A549 (cell line): Measurements from ENCODE around the gene PM20D1.

Source experiments
- HOXA7 ChIP-seq: fragments of 250-450 bp; sonication (Bioruptor Pico); IDR thresholded peaks from 2 replicates; pipeline ENCODE4 v1.5.0; 2020; ENCODE audit warnings: mild to moderate bottlenecking, moderate library complexity
- HOXB5 ChIP-seq: fragments of 250-450 bp; sonication (Bioruptor Pico); IDR thresholded peaks from 2 replicates; pipeline ENCODE4 v1.5.0; 2020; ENCODE audit warnings: mild to moderate bottlenecking, moderate library complexity
- MYC ChIP-seq: IDR thresholded peaks from 2 replicates; pipeline ENCODE4 v1.6.1; 2012; ENCODE audit warnings: mild to moderate bottlenecking, inconsistent platforms, low read length, improper control_type of control experiment, borderline replicate concordance
- POLR2A ChIP-seq: IDR thresholded peaks from 2 replicates; pipeline ENCODE4 v1.6.1; 2012; ENCODE audit warnings: mild to moderate bottlenecking, low read length
- RFX5 ChIP-seq: fragments of 450-650 bp; IDR thresholded peaks from 2 replicates; pipeline ENCODE4 v1.7.1; 2014; ENCODE audit warnings: antibody characterized with exemption, mild to moderate bottlenecking, moderate library complexity
- TF ChIP-seq, protein P1 (sequence below): fragments of >200 bp; sonication (Bioruptor Twin); formaldehyde crosslinking; IDR thresholded peaks from 3 replicates; pipeline ENCODE4 v1.5.1; 2016
- TF ChIP-seq, protein P2 (sequence below): fragments of 200-600 bp; sonication (generic); IDR thresholded peaks from 2 replicates; pipeline ENCODE4 v1.6.1; 2016; ENCODE audit warnings: antibody characterized with exemption, mild to moderate bottlenecking, moderate library complexity

DNA sequence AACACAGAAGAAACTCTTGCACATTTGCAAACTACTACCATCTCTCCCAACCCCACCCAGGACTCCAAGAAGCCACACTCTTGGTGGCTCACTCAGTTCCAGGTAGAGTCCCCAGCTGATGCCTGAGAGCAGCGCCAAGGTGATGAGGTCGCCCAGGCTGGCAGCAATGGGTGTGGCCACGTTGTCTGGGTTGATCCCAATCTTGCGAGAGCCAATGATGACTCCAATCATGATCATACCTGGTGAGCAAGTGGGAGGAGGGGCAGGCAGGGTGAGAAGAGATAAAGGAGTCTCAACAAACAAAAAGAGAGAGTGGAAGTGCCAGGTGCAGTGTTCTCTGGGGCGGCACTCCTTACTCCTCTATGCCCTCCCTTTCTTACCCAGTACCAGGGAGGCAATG is 51.4 kb downstream of the PM20D1 start:
- TF ChIP-seq, protein P1, sequence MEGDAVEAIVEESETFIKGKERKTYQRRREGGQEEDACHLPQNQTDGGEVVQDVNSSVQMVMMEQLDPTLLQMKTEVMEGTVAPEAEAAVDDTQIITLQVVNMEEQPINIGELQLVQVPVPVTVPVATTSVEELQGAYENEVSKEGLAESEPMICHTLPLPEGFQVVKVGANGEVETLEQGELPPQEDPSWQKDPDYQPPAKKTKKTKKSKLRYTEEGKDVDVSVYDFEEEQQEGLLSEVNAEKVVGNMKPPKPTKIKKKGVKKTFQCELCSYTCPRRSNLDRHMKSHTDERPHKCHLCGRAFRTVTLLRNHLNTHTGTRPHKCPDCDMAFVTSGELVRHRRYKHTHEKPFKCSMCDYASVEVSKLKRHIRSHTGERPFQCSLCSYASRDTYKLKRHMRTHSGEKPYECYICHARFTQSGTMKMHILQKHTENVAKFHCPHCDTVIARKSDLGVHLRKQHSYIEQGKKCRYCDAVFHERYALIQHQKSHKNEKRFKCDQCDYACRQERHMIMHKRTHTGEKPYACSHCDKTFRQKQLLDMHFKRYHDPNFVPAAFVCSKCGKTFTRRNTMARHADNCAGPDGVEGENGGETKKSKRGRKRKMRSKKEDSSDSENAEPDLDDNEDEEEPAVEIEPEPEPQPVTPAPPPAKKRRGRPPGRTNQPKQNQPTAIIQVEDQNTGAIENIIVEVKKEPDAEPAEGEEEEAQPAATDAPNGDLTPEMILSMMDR: no peak
- TF ChIP-seq, protein P2, sequence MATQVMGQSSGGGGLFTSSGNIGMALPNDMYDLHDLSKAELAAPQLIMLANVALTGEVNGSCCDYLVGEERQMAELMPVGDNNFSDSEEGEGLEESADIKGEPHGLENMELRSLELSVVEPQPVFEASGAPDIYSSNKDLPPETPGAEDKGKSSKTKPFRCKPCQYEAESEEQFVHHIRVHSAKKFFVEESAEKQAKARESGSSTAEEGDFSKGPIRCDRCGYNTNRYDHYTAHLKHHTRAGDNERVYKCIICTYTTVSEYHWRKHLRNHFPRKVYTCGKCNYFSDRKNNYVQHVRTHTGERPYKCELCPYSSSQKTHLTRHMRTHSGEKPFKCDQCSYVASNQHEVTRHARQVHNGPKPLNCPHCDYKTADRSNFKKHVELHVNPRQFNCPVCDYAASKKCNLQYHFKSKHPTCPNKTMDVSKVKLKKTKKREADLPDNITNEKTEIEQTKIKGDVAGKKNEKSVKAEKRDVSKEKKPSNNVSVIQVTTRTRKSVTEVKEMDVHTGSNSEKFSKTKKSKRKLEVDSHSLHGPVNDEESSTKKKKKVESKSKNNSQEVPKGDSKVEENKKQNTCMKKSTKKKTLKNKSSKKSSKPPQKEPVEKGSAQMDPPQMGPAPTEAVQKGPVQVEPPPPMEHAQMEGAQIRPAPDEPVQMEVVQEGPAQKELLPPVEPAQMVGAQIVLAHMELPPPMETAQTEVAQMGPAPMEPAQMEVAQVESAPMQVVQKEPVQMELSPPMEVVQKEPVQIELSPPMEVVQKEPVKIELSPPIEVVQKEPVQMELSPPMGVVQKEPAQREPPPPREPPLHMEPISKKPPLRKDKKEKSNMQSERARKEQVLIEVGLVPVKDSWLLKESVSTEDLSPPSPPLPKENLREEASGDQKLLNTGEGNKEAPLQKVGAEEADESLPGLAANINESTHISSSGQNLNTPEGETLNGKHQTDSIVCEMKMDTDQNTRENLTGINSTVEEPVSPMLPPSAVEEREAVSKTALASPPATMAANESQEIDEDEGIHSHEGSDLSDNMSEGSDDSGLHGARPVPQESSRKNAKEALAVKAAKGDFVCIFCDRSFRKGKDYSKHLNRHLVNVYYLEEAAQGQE: no peak
- TF ChIP-seq RFX5 (no peak), HOXA7 (CRISPR knock-in tag) (no peak), MYC (no peak), POLR2A (no peak), HOXB5 (no peak)
